ENCODE measurements around the gene SOX21. TPM values are rescaled to one million over a fixed set of nuclear protein-coding genes. Genes with fewer than 3 reads are reported as not detected.
A peak's percentile ranks its signal among the peaks of the same experiment; 100 is the strongest.

Gene SOX21
- total RNA-seq, 5 donors from 2014 or later (not counting 1 experiment from before 2014, with no cell fraction given): not detected

DNA sequence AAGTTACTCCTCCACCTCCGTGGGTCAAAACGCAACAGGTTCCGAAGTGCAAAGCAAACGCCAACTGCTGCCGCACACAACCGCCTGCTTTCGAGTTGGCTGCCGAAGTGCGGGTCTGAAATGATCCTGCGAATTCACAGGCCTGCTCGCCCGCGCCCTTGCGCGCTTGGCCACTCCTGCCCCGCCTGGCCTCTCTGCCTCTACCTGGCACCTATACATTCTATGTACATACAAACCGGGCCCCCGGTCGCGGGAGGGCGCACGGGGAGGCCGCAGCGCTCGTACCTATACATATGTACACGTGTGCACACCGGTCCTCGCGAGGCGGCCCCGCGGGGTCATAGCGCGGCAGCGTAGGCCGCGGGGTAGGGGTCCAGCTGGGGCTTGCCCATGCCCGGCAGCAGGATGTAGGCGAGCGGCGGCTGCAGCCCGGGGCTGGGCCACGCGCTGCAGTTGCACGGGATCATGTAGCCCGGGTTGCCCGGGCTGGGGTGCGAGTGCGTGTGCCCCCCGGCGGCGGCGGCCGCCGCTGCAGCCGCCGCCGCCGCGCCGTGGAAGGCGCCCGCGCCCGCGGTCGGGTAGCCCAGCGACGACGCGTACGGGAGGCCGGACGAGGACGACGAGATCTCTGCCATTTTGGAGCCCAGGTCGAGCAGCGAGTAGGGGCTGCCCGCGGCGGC lies 1.3 kb downstream of the SOX21 start:
- DNase-seq: no peak
- Histone ChIP-seq H3K27ac (ENCODE audit: low read length) (no peak overlapping the region), H3K4me1 (ENCODE audit: control insufficient read depth in 1 of 2, extremely low read depth in 1 of 2, insufficient read depth in 2 of 2, low read length in 2 of 2) (peaks cover 2 to 34% of the 10 kb centered on the region in 2 experiments), H3K4me3 (ENCODE audit: control insufficient read depth in 1 of 2, extremely low read depth in 1 of 2, low read length in 1 of 2) (peak overlapping the region in 1 of 2 donors; percentile 49), H3K9me3 (no peaks in the 10 kb centered on the region), H3K36me3 (ENCODE audit: control insufficient read depth in 2 of 2, extremely low read depth in 1 of 2, insufficient read depth in 1 of 2, low read length in 1 of 2) (no peaks in the 10 kb centered on the region), H3K27me3 (replicated peaks in 1 of 2; ENCODE audit: control insufficient read depth in 2 of 2, extremely low read depth in 1 of 2, insufficient read depth in 2 of 2, low read length in 1 of 2) (peaks cover 10 to 48% of the 10 kb centered on the region in 2 experiments)
- WGBS (ENCODE audit: insufficient coverage): 3% methylated on average over 81 of the region's 81 CpGs
- no peaks in the 10 kb centered on the region for H3K9me3 Mint-ChIP-seq
- H3K4me1 Mint-ChIP-seq: peaks cover 11 to 33% (median 29%) of the 10 kb centered on the region in 3 donors
- ChIA-PET CTCF (interaction anchor here in 1 of 2 donors (0.5 to 0.6 kb wide), 2 partner anchors 331 to 670 kb away, joined by 4 to 5 read pairs; no protein-coding TSS in a partner anchor), POLR2A (interaction anchor here in 1 of 2 donors (0.5 kb wide), 1 partner anchor 1568 kb away, joined by 4 read pairs; no protein-coding TSS in a partner anchor)
- peak in 2 of 4 experiments; percentile 18 to 22 for ATAC-seq (replicated peaks in 1 of 4)
- H3K27ac Mint-ChIP-seq: no peak overlapping the region
- H3K4me3 Mint-ChIP-seq: peak overlapping the region in 1 of 3 donors; percentile 69
- peaks cover 64 to 72% of the 10 kb centered on the region in 2 donors for H3K27me3 Mint-ChIP-seq
- H3K36me3 Mint-ChIP-seq: peaks cover 3% of the 10 kb centered on the region

DNA sequence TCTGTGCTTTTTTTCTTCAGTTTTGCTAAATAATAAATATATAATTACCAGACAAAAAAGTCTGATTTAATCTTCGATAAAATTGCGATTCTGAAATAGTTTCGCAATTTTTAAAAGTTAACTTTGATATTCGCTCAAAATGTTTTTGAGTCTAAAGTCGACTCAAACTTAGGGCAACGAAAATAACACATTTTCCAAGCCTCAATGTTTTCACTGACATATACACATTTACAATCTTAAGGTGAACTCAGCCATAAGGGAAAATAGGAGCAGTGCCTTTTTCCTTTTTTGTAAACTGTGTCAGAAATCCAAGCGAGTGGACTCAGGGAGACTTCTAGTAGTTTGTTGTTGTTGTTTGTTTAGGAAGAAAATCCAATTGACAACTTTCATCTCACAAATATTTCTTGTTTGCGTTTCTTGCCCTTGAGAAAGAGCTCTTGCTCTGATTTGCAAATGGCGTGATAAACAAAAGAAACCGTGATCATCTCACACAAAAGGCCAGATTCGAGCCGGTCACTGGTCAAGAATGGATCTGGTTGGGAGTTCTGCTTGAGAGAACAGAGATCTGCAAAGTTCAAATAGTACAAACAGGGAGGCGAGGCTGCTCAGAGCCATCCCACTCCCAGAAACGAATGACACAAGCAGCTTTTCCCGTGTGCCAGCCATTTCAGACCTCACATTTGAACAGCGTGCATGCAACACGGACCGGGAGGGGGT lies 2.1 kb downstream of the SOX21 start:
- Histone ChIP-seq H3K9me3 (no peaks in the 10 kb centered on the region), H3K36me3 (ENCODE audit: control insufficient read depth in 2 of 2, extremely low read depth in 1 of 2, insufficient read depth in 1 of 2, low read length in 1 of 2) (no peaks in the 10 kb centered on the region), H3K27ac (ENCODE audit: low read length) (no peak overlapping the region), H3K4me3 (ENCODE audit: control insufficient read depth in 1 of 2, extremely low read depth in 1 of 2, low read length in 1 of 2) (no peak overlapping the region), H3K27me3 (replicated peaks in 1 of 2; ENCODE audit: control insufficient read depth in 2 of 2, extremely low read depth in 1 of 2, insufficient read depth in 2 of 2, low read length in 1 of 2) (peaks cover 15 to 55% of the 10 kb centered on the region in 2 experiments), H3K4me1 (ENCODE audit: control insufficient read depth in 1 of 2, extremely low read depth in 1 of 2, insufficient read depth in 2 of 2, low read length in 2 of 2) (peaks cover 2 to 34% of the 10 kb centered on the region in 2 experiments)
- POLR2A ChIA-PET: interaction anchor here in 1 of 2 donors (0.5 kb wide), 1 partner anchor 1567 kb away, joined by 4 read pairs; no protein-coding TSS in a partner anchor
- Mint-ChIP-seq H3K9me3 (no peaks in the 10 kb centered on the region), H3K27ac (peak overlapping the region in 1 of 2 donors; percentile 31), H3K4me1 (peaks cover 11 to 33% (median 29%) of the 10 kb centered on the region in 3 donors), H3K36me3 (peaks cover 3% of the 10 kb centered on the region), H3K27me3 (peaks cover 64 to 72% of the 10 kb centered on the region in 2 donors), H3K4me3 (peak overlapping the region in 2 of 3 donors; percentile 54 to 69)
- ATAC-seq (replicated peaks in 1 of 4) (no peak), DNase-seq (no peak)
- WGBS (ENCODE audit: insufficient coverage): 27% methylated on average over 4 of the region's 18 CpGs
- CTCF ChIA-PET: interaction anchor here in 1 of 2 donors (0.5 to 0.6 kb wide), 2 partner anchors 332 to 671 kb away, joined by 4 to 5 read pairs; no protein-coding TSS in a partner anchor

DNA sequence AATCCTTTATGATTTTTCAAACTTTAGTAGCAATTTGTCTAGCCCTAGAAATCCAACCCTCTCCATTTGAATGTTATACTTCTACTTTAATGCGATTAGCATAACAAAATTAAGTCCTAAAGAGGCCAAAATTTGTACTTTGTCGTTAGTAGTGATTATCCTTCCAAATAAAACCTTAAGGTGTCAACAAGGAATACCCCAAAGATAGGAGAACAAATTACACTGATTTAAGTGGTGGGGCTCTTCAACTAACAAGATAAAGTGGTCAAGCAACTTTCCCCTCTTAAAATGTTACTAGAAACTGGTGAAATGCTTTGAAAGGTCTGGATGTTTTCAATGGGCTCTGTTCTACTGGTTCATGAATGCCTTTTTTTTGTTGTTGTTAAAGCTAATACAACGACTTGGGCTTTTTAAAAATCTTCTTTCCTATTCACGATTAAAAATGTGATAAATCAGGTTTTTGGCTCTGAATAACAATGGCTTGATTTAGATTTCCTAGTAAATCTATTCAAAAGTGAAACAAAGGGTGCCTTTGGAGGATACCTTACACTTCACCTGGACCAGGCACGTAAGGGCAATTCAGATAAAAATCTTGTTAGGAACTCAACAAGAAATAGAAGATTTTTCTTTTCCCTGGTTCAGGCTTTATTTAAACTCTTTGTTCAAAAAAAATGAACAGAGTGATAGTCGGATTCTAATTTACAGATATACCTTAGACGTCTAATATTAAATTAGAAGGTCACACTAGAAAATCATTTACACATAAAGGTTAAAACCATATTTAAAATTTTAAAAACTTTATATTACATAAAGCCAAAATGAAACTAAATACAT lies 3.1 kb downstream of the SOX21 start:
- peaks cover 65 to 72% of the 10 kb centered on the region in 2 donors for H3K27me3 Mint-ChIP-seq
- peaks cover 13 to 33% (median 29%) of the 10 kb centered on the region in 3 donors for H3K4me1 Mint-ChIP-seq
- H3K4me3 ChIP-seq (ENCODE audit: control insufficient read depth in 1 of 2, extremely low read depth in 1 of 2, low read length in 1 of 2): no peak overlapping the region
- no peaks in the 10 kb centered on the region for H3K9me3 Mint-ChIP-seq
- peak overlapping the region in 2 of 3 donors; percentile 17 to 69 for H3K4me3 Mint-ChIP-seq
- peaks cover 3% of the 10 kb centered on the region for H3K36me3 Mint-ChIP-seq
- no peaks in the 10 kb centered on the region for H3K9me3 ChIP-seq
- DNase-seq: no peak
- POLR2A ChIA-PET: no interaction called here
- CTCF ChIA-PET: no interaction called here
- H3K27me3 ChIP-seq (replicated peaks in 1 of 2; ENCODE audit: control insufficient read depth in 2 of 2, extremely low read depth in 1 of 2, insufficient read depth in 2 of 2, low read length in 1 of 2): peaks cover 22 to 62% of the 10 kb centered on the region in 2 experiments
- no peak for ATAC-seq (replicated peaks in 1 of 4)
- H3K36me3 ChIP-seq (ENCODE audit: control insufficient read depth in 2 of 2, extremely low read depth in 1 of 2, insufficient read depth in 1 of 2, low read length in 1 of 2): no peaks in the 10 kb centered on the region
- no peak overlapping the region for H3K27ac ChIP-seq (ENCODE audit: low read length)
- WGBS (ENCODE audit: insufficient coverage): no CpG with 5 or more reads among the region's 7 CpGs
- peaks cover 2 to 34% of the 10 kb centered on the region in 2 experiments for H3K4me1 ChIP-seq (ENCODE audit: control insufficient read depth in 1 of 2, extremely low read depth in 1 of 2, insufficient read depth in 2 of 2, low read length in 2 of 2)
- no peak overlapping the region for H3K27ac Mint-ChIP-seq

DNA sequence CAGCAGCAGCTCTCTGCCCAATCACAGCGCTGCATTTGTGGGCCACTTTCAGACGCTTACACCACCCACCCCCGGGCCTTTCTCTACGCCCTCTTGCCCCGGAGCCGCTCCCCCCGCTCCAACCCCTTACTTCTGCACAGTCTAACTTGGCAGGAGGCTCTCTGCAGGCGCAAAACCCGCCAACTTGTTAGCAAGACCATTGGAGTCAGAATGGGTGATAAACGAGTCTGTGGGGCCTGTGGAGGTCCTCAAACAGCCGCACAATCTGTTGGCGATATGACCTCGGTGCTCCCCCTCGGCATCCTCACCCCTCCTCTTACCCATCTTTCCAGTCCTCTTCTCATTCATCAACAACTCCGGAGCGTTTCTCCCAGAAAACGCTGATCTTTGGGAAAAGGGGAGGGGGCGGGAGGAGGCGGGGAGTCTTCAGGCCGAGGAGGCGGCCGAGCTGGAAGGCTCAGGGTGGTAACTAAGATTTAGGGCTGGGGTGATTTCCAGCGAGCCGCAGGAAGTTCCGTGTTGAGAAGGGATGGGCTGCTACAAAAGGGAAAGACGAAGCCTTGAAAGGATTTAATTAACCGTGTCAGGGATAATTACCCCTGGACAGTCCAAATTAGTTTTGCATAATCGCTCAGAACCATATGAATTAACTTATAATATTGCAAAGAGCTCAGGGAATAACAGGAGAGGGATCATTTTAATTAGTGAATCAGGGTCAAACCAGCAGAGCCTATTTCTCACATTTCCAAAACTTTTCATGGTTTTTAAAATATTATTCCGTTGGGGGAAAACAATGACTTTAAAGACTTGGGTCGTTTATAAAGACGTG lies 4.1 kb downstream of the SOX21 start:
- peaks cover 68 to 74% of the 10 kb centered on the region in 2 donors for H3K27me3 Mint-ChIP-seq
- ChIA-PET POLR2A (no interaction called here), CTCF (no interaction called here)
- no peaks in the 10 kb centered on the region for H3K9me3 Mint-ChIP-seq
- H3K9me3 ChIP-seq: no peaks in the 10 kb centered on the region
- 10% methylated on average over 20 of the region's 31 CpGs for WGBS (ENCODE audit: insufficient coverage)
- no peak overlapping the region for H3K27ac ChIP-seq (ENCODE audit: low read length)
- H3K36me3 Mint-ChIP-seq: peaks cover 3% of the 10 kb centered on the region
- H3K4me3 ChIP-seq (ENCODE audit: control insufficient read depth in 1 of 2, extremely low read depth in 1 of 2, low read length in 1 of 2): peak overlapping the region in 1 of 2 donors; percentile 27
- H3K4me1 ChIP-seq (ENCODE audit: control insufficient read depth in 1 of 2, extremely low read depth in 1 of 2, insufficient read depth in 2 of 2, low read length in 2 of 2): peaks cover 2 to 34% of the 10 kb centered on the region in 2 experiments
- H3K36me3 ChIP-seq (ENCODE audit: control insufficient read depth in 2 of 2, extremely low read depth in 1 of 2, insufficient read depth in 1 of 2, low read length in 1 of 2): no peaks in the 10 kb centered on the region
- H3K27ac Mint-ChIP-seq: no peak overlapping the region
- no peak for ATAC-seq (replicated peaks in 1 of 4)
- no peak for DNase-seq
- H3K27me3 ChIP-seq (replicated peaks in 1 of 2; ENCODE audit: control insufficient read depth in 2 of 2, extremely low read depth in 1 of 2, insufficient read depth in 2 of 2, low read length in 1 of 2): peaks cover 23 to 66% of the 10 kb centered on the region in 2 experiments
- peaks cover 23 to 30% (median 24%) of the 10 kb centered on the region in 3 donors for H3K4me1 Mint-ChIP-seq
- H3K4me3 Mint-ChIP-seq: peak overlapping the region in 1 of 3 donors; percentile 56

DNA sequence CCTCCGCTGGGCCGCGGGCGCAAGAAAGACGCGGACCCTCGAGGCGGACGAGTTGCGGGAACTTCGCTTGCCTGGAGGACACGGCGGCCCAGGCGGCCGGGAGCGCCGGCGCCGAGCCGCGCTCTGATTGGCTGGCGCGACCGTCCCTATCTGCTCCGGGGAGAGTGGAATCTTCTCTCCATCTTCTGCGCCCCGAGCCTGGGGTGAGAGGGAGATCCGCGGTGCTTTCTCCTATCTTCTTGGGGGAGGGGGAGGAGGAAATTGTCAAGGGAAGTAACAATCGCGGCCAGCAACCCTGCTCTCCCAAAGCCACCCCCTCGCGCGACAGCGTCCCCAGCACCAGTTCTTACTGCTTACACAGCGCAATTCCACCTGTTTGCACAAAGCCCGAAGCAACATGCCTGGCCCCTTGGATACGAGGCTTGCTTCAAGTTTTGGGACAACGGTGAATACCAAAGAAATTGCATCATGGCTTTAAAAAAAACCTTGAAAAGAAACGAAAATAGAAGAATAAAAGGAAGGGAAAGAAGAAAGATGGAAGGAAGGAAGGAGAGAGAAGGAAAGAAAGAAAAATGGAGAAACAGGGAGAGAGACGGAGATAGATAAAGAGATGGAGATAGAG lies 4.8 kb downstream of the SOX21 start:
- WGBS (ENCODE audit: insufficient coverage): 6% methylated on average over 34 of the region's 41 CpGs
- peaks cover 2 to 30% of the 10 kb centered on the region in 2 experiments for H3K4me1 ChIP-seq (ENCODE audit: control insufficient read depth in 1 of 2, extremely low read depth in 1 of 2, insufficient read depth in 2 of 2, low read length in 2 of 2)
- H3K9me3 ChIP-seq: no peaks in the 10 kb centered on the region
- Mint-ChIP-seq H3K4me3 (peak overlapping the region in 2 of 3 donors; percentile 9 to 56), H3K9me3 (no peaks in the 10 kb centered on the region), H3K27ac (peak overlapping the region in 1 of 2 donors; percentile 55), H3K36me3 (peaks cover 3% of the 10 kb centered on the region), H3K27me3 (peaks cover 71 to 79% of the 10 kb centered on the region in 2 donors), H3K4me1 (peaks cover 24 to 28% (median 24%) of the 10 kb centered on the region in 3 donors)
- no peak for ATAC-seq (replicated peaks in 1 of 4)
- no peak overlapping the region for H3K27ac ChIP-seq (ENCODE audit: low read length)
- H3K36me3 ChIP-seq (ENCODE audit: control insufficient read depth in 2 of 2, extremely low read depth in 1 of 2, insufficient read depth in 1 of 2, low read length in 1 of 2): no peaks in the 10 kb centered on the region
- DNase-seq: no peak
- peaks cover 23 to 69% of the 10 kb centered on the region in 2 experiments for H3K27me3 ChIP-seq (replicated peaks in 1 of 2; ENCODE audit: control insufficient read depth in 2 of 2, extremely low read depth in 1 of 2, insufficient read depth in 2 of 2, low read length in 1 of 2)
- ChIA-PET CTCF (no interaction called here), POLR2A (no interaction called here)
- peak overlapping the region in 1 of 2 donors; percentile 27 for H3K4me3 ChIP-seq (ENCODE audit: control insufficient read depth in 1 of 2, extremely low read depth in 1 of 2, low read length in 1 of 2)

Measured in T-cell (primary cell).